Thymus (tissue), 11 donors: ENCODE data around the gene FLAD1. TPM values are rescaled to one million over a fixed set of nuclear protein-coding genes. Genes with fewer than 3 reads are reported as not detected.

Source experiments
- DNase-seq, 9 donors: peaks; one replicate each; pipeline ENCODE4 v3.0.0-alpha.2; 2013; ENCODE audit warnings: low spot score in 9 of 9, low read depth in 6 of 9, missing footprints in 1 of 9
- H3K27ac ChIP-seq, 2 donors: one replicate each; pipeline ENCODE4 v1.5.1; 2013; ENCODE audit warnings: control low read depth in 1 of 2, low read depth in 1 of 2, low read length in 1 of 2, mild to moderate bottlenecking in 1 of 2, moderate library complexity in 1 of 2
- H3K27me3 ChIP-seq, 2 donors: one replicate each; pipeline ENCODE4 v1.5.1; 2013; ENCODE audit warnings: low read length in 1 of 2; ENCODE audit not compliant: control insufficient read depth in 2 of 2, insufficient read depth in 1 of 2
- H3K36me3 ChIP-seq, 2 donors: one replicate each; pipeline ENCODE4 v1.5.1; 2013; ENCODE audit warnings: low read length in 1 of 2, mild to moderate bottlenecking in 1 of 2, moderate library complexity in 1 of 2; ENCODE audit not compliant: control insufficient read depth in 2 of 2, insufficient read depth in 2 of 2
- H3K4me1 ChIP-seq, 2 donors: one replicate each; pipeline ENCODE4 v1.5.1; 2013; ENCODE audit warnings: low read length in 2 of 2; ENCODE audit not compliant: control insufficient read depth in 2 of 2, insufficient read depth in 2 of 2
- H3K4me3 ChIP-seq, 2 donors: one replicate each; pipeline ENCODE4 v1.5.1; 2013; ENCODE audit warnings: low read length in 2 of 2, control low read depth in 1 of 2, mild to moderate bottlenecking in 1 of 2
- H3K9me3 ChIP-seq, 2 donors: one replicate each; pipeline ENCODE4 v1.5.1; 2013; ENCODE audit warnings: low read length in 1 of 2, mild to moderate bottlenecking in 1 of 2; ENCODE audit not compliant: control insufficient read depth in 2 of 2, insufficient read depth in 1 of 2
- WGBS: extraction: QIAGEN DNeasy Blood & Tissue Kit; methylation state at CpG from one replicate; pipeline ENCODE4 v1.1.7; 2013; 5-methylcytosine and 5-hydroxymethylcytosine counted together
- polyA plus RNA-seq: library from polyadenylated mRNA; stranded (reverse); fragments of 200-250 nt; gene quantifications from one replicate; pipeline ENCODE4 v1.2.3, GENCODE V29; 2013
- total RNA-seq: library from RNA; stranded (reverse); fragments of 120-200 nt; gene quantifications from one replicate; pipeline ENCODE4 v1.2.4, GENCODE V29; 2013
- donor health status: healthy.

Gene FLAD1
- total and polyA plus RNA-seq, 2 donors, result 26.7 to 34.8 TPM

GRCh38 chr1:155038602-155039307 lies 55.6 kb downstream of the FLAD1 start:
- no peak for DNase-seq

GRCh38 chr1:155039308-155039669 lies 56.1 kb downstream of the FLAD1 start:
- Histone ChIP-seq H3K27me3 (peaks cover 2 to 60% of the 10 kb centered on the region in 2 donors), H3K36me3 (no peaks in the 10 kb centered on the region), H3K9me3 (no peaks in the 10 kb centered on the region), H3K27ac (no peak overlapping the region), H3K4me3 (no peak overlapping the region), H3K4me1 (no peaks in the 10 kb centered on the region)
- 74% methylated on average over 4 of the region's 4 CpGs for WGBS
- DNase-seq, result no peak

More at GRCh38 chr1:155038602-155039307, 55.6 kb downstream of the FLAD1 start:
- H3K27me3 ChIP-seq, result peaks cover 2 to 61% of the 10 kb centered on the region in 2 donors
- no peak overlapping the region for H3K4me3 ChIP-seq
- no peak overlapping the region for H3K27ac ChIP-seq
- no peaks in the 10 kb centered on the region for H3K4me1 ChIP-seq
- 52% methylated on average over 8 of the region's 8 CpGs for WGBS
- no peaks in the 10 kb centered on the region for H3K36me3 ChIP-seq
- H3K9me3 ChIP-seq, result no peaks in the 10 kb centered on the region

DNA sequence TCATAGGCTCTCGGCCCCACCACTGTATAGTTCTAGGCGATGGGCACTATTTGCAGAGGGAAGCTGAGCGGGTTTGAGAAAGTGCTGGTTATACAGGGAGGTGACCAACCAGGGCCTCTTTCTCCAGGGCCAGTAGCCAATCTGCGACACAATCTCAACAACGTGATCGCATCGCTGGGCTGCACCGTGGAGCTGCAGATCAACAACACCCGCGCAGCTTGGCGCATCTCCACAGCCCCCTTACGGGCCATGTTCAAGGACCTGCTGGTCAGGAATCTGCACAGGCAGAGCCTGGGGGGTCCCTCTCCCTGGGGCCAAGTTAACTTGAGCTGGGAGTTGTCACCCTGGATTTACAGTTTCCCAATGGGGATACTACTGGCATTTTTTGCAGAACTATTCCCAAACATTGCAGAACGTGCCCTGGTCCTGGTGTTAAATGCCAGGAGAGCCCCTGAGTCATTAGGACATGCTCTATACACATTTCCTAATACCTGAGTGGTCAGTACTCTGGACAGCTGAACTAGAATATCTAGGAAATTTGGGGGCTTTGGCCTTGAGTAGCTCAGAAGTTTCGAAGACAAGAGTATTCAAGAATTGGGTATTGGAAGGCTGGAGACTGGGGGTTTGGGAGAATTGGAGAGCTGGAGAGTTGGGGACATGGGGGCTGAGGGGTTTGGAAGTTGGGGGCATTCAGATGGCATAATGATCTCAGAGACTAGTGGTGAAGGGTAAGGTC lies 57.4 kb downstream of the FLAD1 start:
- H3K4me1 ChIP-seq, result peaks cover 0 to 3% of the 10 kb centered on the region in 2 donors
- H3K9me3 ChIP-seq, result no peaks in the 10 kb centered on the region
- WGBS, result 96% methylated on average over 14 of the region's 14 CpGs
- no peak overlapping the region for H3K4me3 ChIP-seq
- DNase-seq, result no peak
- H3K27ac ChIP-seq, result no peak overlapping the region
- peaks cover 2 to 63% of the 10 kb centered on the region in 2 donors for H3K27me3 ChIP-seq
- H3K36me3 ChIP-seq, result no peaks in the 10 kb centered on the region

Other genes with a start within 250 kb of the FLAD1 start
- 1.8 TPM for gene KCNN3, start 113.1 kb upstream of the FLAD1 start, total RNA-seq
- gene KCNN3, start 113.1 kb upstream of the FLAD1 start, polyA plus RNA-seq, result 0.64 TPM
- 14.7 TPM for gene PMVK, start 46.6 kb upstream of the FLAD1 start, total RNA-seq
- 27.5 TPM for gene PMVK, start 46.6 kb upstream of the FLAD1 start, polyA plus RNA-seq
- gene PBXIP1, start 27.2 kb upstream of the FLAD1 start, total RNA-seq, result 91.5 TPM
- 104 TPM for gene PBXIP1, start 27.2 kb upstream of the FLAD1 start, polyA plus RNA-seq
- 15.3 TPM for gene PYGO2, start 21.6 kb upstream of the FLAD1 start, total RNA-seq
- 24.5 TPM for gene PYGO2, start 21.6 kb upstream of the FLAD1 start, polyA plus RNA-seq
- 30.5 TPM for gene SHC1, start 12.6 kb upstream of the FLAD1 start, total RNA-seq
- 66.7 TPM for gene SHC1, start 12.6 kb upstream of the FLAD1 start, polyA plus RNA-seq
- gene CKS1B, start 8.7 kb upstream of the FLAD1 start, total RNA-seq, result 113 TPM
- 32.8 TPM for gene CKS1B, start 8.7 kb upstream of the FLAD1 start, polyA plus RNA-seq
- 0.09 TPM for gene LENEP, start 10.2 kb downstream of the FLAD1 start, total RNA-seq
- 0.16 TPM for gene LENEP, start 10.2 kb downstream of the FLAD1 start, polyA plus RNA-seq
- 12.1 TPM for gene ZBTB7B, start 19.5 kb downstream of the FLAD1 start, total RNA-seq
- 21.9 TPM for gene ZBTB7B, start 19.5 kb downstream of the FLAD1 start, polyA plus RNA-seq
- 0.24 TPM for gene DCST2, start 50.4 kb downstream of the FLAD1 start, total RNA-seq
- gene DCST2, start 50.4 kb downstream of the FLAD1 start, polyA plus RNA-seq, result 7.8 TPM
- not detected for gene DCST1, start 50.5 kb downstream of the FLAD1 start, total RNA-seq
- gene DCST1, start 50.5 kb downstream of the FLAD1 start, polyA plus RNA-seq, result not detected
- 12.2 TPM for gene ADAM15, start 68.0 kb downstream of the FLAD1 start, total RNA-seq
- 91.5 TPM for gene ADAM15, start 68.0 kb downstream of the FLAD1 start, polyA plus RNA-seq
- 4.9 TPM for gene EFNA4, start 80.4 kb downstream of the FLAD1 start, total RNA-seq
- gene EFNA4, start 80.4 kb downstream of the FLAD1 start, polyA plus RNA-seq, result 7.4 TPM
- 2.1 TPM for gene EFNA3, start 95.5 kb downstream of the FLAD1 start, total RNA-seq
- 3.4 TPM for gene EFNA3, start 95.5 kb downstream of the FLAD1 start, polyA plus RNA-seq
- 14.5 TPM for gene EFNA1, start 144.5 kb downstream of the FLAD1 start, total RNA-seq
- gene EFNA1, start 144.5 kb downstream of the FLAD1 start, polyA plus RNA-seq, result 52.6 TPM
- 25.7 TPM for gene SLC50A1, start 152.5 kb downstream of the FLAD1 start, total RNA-seq
- gene SLC50A1, start 152.5 kb downstream of the FLAD1 start, polyA plus RNA-seq, result 54.5 TPM
- 34.0 TPM for gene DPM3, start 157.2 kb downstream of the FLAD1 start, total RNA-seq
- gene DPM3, start 157.2 kb downstream of the FLAD1 start, polyA plus RNA-seq, result 155 TPM
- gene KRTCAP2, start 190.0 kb downstream of the FLAD1 start, total RNA-seq, result 97.7 TPM
- gene KRTCAP2, start 190.0 kb downstream of the FLAD1 start, polyA plus RNA-seq, result 223 TPM
- gene TRIM46, start 190.5 kb downstream of the FLAD1 start, total RNA-seq, result 1.9 TPM
- 4.3 TPM for gene TRIM46, start 190.5 kb downstream of the FLAD1 start, polyA plus RNA-seq
- gene THBS3, start 224.6 kb downstream of the FLAD1 start, total RNA-seq, result 7.6 TPM
- 46.1 TPM for gene THBS3, start 224.6 kb downstream of the FLAD1 start, polyA plus RNA-seq
- gene MTX1, start 225.4 kb downstream of the FLAD1 start, total RNA-seq, result 35.1 TPM
- gene MTX1, start 225.4 kb downstream of the FLAD1 start, polyA plus RNA-seq, result 36.8 TPM